ENCODE measurements around the gene VEGFA.
A peak's percentile ranks its signal among the peaks of the same experiment; 100 is the strongest.
"Not testable (repeated sequence)": the region's sequence is repeated elsewhere in the genome, so short reads cannot be mapped to it uniquely, and the experiment has no call there.

Gene VEGFA

DNA sequence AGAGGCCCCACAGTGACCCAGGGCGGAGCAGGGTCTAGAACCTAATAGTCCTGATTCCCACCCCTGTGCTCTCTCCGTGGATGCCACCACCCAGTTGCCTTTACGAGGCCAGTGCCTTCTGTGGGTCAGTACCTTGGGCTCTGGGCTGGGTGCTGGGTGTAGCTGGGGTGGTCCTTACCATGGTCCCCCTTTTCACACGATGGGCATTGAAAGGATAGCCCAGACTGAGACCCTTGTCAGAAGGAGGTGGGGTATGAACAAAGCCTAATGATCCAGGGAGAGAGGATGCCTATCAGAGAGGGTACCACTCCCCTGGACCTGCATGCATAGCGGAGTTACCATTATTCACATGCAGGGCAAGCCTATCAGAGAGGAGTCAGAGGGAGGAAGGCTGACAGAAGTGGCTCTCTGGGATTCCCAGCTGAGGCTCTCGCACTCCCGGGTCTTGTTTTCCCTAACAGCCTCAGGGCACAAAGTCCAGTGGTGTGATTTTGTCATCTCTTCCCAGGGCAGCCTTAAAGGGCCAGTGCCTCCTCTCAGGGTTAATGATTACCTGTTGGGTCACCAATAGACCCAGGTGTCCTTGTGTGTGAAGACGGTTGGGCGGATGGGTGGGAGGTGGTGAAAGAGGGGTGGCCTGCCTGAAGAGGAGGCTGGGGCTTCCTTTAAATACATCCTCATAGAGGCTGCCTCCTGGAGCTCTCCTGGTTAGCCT, 36.2 kb downstream of the VEGFA start:
- no peak for DNase-seq

- DNase-seq, result no peak
These were observed 36.8 kb downstream of the VEGFA start for GRCh38 chr6:43806758-43807227.

DNA sequence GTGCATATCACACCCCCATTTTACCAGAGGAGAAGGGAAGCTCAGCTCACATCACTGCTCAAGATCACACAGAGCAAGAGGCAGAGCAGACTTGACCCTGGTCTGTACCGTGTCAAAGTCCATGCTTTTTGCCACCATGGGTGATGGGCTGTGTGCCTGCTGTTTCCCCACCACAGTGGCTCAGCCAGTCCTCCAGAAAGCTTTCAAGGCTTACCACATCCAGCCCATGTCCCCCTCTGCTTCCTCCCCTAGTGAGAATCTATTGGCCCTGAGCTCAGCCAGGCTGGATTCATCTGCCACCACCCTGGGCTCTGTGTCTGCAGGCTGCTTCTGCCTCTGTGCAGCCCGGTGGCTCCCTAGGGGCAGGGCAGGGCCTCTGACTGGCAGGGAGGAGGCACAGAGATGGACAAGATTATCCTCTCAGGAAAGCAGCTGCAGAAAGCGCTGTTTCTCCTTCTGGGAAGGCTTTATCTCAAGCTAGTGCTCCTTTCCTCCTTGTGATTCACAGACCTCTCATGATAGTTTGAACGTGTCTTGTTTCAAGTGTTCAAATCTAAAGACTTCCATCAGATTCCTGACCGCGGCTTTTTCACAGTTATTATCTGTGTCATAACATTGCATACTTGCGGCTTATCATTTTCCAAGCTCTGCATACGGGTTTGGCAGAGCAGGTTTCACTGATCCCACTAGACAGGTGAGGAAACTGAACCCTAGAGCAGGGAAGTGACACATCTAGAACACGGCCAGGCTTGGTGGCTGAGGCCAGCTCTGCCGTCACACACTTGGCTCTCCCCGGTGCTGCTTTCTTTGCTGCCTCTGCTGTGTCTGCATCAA, 37.4 kb downstream of the VEGFA start:
- DNase-seq, result no peak

- no peak for DNase-seq
These were observed 38.4 kb downstream of the VEGFA start for GRCh38 chr6:43808412-43808811.

DNA sequence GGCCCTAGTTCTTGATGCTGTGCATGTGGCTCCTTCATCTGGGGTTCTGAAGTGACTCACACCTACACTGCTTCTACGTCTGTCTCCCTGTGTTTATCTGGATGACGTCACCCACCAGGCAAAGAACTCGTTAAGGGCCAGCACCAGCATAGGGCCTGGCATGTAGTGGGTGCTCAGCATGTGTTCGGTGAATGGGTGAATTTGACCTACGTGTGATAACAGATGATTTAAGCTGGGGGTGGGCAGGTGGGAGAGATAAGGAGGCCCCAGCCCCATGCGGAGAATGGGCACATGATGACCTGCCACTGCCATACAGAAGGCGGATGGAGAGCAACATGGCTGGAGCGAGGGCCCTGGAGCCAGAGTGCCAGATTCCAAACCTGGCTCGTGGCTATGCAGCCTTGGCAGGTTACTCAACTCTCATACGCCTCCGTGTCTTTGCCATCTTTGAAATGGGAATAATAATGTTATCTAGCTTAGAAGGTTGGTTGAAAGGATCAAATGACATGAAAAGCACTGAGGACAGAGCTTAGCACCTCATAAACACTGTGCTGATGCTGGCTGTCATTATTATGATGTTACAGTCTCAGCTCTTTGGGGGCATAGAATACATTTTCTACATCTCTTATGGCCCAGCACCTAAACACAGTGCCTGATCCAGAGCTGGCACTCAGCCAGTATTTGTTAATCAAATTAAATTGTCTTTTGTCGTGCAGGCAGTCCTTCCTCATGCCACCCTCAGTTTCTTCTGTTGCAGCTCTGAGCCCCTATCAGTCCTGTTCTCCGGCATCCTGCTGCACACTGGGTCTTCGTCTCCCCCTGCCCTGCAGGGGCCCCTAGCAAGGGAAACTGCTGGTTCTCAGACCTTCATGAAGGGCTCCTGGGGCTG, 39.6 kb downstream of the VEGFA start:
- no peak for DNase-seq

DNA sequence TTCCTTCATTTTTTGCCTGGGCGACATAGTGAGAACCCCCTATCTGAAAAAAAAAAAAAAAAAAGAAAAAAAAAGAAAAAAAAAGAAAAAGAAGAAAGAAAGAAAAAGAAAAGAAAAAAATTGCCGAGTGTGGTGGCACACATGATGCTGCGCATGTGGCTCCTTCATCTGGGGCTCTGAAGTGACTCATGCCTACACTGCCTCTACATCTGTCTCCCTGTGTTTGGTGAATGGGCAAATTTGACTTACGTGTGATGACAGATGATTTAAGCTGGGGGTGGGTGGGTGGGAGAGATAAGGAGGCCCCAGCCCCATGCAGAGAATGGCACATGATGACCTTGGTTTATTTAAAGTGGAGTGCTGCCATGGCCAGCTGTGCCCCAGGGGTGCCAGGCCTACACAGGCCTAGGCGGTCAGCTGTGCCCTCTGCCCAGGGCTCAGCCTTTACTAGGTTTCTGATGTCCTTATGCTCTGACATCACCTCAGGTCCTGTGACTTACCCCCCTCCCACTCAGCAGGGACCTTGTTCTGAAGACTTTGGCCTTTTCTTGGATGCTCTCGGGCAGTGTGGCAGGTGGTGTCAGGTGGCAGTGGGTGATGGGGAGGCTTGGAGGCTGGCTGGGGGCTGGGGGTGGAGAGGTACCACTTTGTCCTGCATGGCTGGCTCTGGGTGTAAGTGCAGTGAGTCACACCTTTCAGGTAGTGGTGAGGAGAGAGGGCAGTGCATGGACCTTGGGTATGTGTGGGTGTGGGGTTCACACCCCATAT, 41.1 kb downstream of the VEGFA start:
- no peak for DNase-seq

- DNase-seq, result no peak
These were observed 41.7 kb downstream of the VEGFA start for GRCh38 chr6:43811733-43812099.

- no peak for DNase-seq
These were observed 43.0 kb downstream of the VEGFA start for GRCh38 chr6:43812850-43813578.

GRCh38 chr6:43814111-43814510, 44.1 kb downstream of the VEGFA start:
- peak; percentile 49 for DNase-seq

GRCh38 chr6:43814865-43815264, 44.9 kb downstream of the VEGFA start:
- DNase-seq, result no peak

- no peak for DNase-seq
These were observed 47.2 kb downstream of the VEGFA start for GRCh38 chr6:43817192-43817591.

DNA sequence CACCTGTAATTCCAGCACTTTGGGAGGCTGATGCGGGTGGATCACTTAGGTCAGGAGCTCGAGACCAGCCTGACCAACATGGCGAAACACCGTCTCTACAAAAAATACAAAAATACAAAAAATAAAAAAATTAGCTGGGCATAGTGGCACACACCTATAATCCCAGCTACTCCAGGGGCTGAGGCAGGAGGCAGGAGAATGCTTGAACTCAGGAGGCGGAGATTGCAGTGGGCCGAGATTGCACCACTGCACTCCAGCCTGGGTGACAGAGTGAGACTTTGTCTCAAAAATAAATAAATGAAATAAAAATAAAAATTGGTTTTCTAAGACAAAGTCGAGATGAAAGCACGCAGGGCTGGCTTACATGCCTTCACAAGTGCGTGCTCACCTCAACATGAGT, 49.0 kb downstream of the VEGFA start:
- not testable (repeated sequence) for DNase-seq

DNA sequence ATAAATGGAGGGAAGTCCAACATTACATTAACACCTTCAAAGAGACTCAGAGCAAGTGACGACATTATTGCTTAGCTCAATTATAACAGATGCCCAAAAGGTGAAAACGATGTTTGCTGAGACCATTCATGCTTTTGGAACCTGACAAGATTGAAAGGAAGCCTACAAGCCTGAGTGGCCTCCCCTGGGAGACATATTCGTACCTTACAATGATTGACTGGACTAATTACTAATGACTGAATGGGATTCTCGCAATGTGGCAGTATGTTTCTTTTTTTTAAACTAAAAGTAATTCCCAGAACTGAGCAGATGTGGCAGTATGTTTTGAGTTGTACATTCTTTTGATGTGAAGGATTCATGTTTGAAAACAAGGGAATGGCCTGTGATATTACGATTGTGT, 49.9 kb downstream of the VEGFA start:
- DNase-seq, result no peak

DNA sequence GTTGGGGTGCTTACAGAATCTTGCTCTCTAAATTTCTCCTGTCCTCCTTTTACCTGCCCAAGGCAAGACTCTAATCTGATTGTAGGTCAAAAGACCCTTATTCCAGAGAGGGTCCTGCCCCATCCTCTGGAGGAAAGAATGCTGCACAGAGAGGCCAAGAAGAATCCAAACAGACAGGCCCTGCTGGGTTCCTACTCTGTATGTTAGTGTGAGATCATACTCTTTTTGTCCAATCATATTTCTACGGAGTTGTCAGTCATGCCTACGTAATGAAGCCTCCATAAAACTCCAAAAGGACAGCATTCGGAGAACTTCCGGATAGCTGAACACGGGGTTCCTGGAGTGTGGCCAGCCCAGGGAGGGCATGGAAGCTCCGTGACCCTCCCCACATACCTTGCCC, 50.5 kb downstream of the VEGFA start:
- no peak for DNase-seq

DNA sequence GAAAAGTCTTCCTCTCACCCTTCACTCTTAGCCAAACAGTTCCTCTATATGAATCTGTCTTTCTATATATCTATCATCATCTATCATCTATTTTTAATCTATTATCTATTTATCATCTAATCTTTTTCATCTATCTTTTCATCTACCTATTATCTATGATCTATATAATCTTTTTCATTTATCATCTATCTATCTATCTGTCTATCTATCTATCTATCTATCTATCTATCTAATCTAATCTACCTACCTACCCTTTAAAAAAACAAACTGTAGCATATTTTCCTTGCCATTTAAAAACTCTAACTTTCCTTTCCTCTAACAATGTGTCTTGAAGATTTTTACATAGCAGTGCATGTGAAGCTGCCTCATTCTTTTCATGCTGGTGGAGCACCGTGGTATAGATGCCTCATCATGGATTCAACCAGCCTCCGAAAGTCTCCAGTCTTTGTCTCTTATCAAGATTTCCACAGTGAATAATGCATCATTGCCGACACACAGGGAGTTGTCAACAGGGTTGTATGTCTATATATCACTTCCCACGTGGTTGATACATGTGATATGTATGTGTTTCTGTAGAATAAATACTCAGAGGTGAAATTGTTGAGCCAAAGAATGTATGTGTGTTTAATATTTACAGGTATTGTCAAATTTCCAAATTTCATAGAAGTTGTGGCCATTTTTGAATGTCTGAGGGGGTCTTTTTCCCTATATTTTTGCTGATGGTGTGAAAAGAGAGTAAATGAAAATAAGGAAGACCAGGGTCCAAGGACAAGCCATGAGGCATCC, 51.3 kb downstream of the VEGFA start:
- no peak for DNase-seq

- no peak for DNase-seq
These were observed 53.4 kb downstream of the VEGFA start for GRCh38 chr6:43823390-43823789.

DNA sequence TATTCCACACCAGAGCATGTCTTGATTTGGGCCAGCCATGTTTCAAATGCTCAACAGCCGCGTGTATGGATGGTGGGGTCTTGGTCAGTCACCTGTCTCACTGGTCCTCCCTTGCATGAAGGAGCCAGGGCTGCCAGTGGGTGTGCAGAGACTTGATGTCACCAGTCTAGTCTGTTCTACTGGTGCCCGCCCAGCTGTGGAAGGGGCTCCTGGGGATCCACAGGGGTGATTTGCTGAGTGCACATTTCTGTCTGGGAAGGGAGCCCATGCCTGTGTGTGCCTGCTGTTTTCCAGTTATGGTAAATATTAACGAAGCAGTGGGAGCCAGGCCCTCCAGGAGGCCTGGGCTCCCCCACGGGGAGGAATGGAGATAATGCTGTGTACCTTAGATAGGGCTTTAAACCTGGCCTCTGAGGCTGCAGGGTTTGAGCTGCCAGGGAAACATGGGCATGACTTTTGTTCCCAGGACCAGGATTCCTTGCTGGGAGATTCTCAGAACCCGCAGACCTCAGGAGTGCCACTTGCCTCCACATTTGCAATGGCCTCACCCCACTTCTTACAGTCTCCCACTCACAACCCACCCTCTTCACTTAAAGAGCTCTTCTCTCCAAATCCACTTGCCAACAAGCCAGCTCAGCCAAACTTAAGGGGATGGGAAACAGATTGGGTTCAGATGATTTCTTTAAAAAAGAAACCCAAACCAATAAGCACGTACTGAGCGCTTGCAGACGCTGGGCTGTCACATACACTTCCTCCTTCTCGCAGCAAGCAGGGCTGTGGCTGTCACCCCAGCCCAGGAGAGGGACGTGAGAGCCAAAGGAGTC, 54.1 kb downstream of the VEGFA start:
- peak; percentile 97 for DNase-seq

GRCh38 chr6:43824703-43825064, 54.7 kb downstream of the VEGFA start:
- DNase-seq, result no peak

- no peak for DNase-seq
These were observed 55.4 kb downstream of the VEGFA start for GRCh38 chr6:43825187-43826115.

Data from DMS79 (cell line).